HG03442 (cell line): ENCODE results near the gene AGFG1.
A peak's percentile ranks its signal among the peaks of the same experiment; 100 is the strongest.

ENCODE experiments used
- ATAC-seq: cut with Tn5 transposase; IDR thresholded peaks from one replicate; pipeline ENCODE4 v1.9.1; 2021; ENCODE audit warnings: mild to moderate bottlenecking, moderate library complexity; ENCODE audit not compliant: unreplicated experiment

Gene AGFG1

DNA sequence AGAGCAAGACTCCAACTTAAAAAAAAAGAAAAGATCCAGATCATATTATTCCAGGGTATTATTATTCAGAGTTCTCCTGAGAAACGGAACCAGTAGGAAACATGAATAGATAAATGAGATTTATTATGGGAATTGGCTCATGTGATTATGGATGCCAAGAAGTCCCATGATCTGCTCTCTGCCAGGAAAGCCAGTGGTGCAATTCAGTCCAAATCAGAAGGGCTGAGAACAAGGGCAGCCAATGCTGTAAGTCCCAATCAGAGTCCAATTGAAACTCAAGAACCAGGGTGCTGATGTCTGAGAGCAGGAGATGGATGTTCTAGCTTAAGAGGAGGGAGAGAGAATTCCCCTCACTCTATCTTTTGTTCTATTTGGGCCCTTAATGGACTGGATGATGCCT lies 134.5 kb downstream of the AGFG1 start:
- ATAC-seq, result no peak

DNA sequence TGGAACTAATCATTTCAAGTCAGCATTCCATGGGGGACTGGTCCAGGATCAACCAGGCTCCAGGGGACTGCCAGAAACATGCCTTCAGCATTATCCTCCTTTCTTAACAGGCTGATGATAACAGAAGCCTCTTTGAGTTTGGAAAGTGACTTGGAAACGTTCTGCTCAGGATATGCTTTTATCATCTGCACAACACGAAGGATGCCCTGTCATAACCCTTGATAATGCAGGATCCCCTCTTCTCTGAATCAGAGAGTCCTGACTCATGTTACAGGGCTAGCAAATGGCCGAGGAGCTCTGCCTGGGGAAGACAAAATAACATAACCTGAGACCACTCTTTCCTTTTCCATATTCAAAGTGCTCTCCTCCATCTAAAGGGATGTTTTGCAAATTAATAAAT lies 136.0 kb downstream of the AGFG1 start:
- ATAC-seq, result no peak

DNA sequence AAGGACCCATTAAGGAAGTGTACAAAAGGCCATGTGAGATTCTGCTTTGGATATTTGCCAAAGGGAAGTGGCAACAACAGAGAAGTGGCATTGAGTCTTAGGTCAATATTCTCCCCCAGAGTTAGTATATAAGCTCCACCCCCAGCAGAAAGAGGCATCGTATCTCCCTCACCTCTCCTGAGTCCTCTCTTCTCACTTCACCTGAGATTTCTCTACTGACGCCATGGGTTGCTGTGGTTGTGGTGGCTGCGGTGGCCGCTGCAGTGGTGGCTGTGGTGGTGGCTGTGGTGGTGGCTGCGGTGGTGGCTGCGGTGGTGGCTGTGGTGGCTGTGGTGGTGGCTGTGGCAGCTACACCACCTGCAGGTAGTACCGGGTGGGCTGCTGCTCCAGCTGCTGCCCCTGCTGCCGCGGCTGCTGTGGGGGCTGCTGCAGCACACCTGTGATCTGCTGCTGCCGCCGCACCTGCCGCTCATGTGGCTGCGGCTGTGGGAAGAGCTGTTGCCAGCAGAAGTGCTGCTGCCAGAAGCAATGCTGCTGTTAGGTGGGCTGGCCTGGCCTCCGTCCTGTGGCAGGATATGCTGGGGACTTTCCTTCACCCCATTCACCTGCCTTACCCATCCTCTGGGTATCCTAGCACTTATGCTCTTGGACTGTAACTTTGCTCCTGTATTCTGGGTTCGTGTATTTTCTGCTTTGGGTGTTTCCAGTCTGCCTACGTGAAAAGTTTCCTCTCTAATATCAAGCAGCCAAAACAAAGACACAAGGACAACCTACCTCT lies 136.8 kb downstream of the AGFG1 start:
- peak; percentile 50 for ATAC-seq

DNA sequence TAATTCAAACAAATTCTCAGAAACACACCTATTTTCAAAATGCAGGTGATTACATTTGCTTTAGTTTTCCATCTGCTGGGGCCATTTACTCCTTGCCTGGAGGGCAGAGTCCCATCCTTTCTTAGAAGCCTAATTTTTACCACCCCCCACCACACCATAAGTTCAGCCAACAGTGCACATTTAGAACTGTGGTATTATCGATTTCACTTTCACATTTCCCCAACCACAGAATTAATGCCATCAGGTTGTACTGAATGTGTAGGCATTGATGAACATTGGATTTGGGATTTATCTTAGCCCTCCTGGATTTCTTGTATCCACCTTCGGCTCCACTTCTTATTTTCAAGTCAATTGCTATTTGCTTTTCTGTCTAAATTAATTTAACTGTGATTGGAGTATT lies 138.2 kb downstream of the AGFG1 start:
- no peak for ATAC-seq
